ENCODE measurements around the gene TEX29. TPM values are rescaled to one million over a fixed set of nuclear protein-coding genes. Genes with fewer than 3 reads are reported as not detected.

TEX29 gene
- total and polyA plus RNA-seq, 2 of the 4 experiments (the other 2 are of a cell fraction): 0.46 TPM; not detected in 1

GRCh38 chr13:111295886-111296285, 24.6 kb upstream of the TEX29 start:
- no peak for ATAC-seq (ENCODE audit: low read depth)
- in situ Hi-C loops (cut with MboI; ENCODE audit: low sequenced_read_pairs): no loop called here
- CTCF ChIA-PET: interaction anchor here (0.6 kb wide), 1 partner anchor 9 kb away, joined by 3 read pairs; no protein-coding TSS in a partner anchor

More at GRCh38 chr13:111295886-111296285, 24.6 kb upstream of the TEX29 start:
- H3K4me3 ChIP-seq (ENCODE audit: insufficient read depth, low read depth, low read length): no peak overlapping the region
- H4K91ac ChIP-seq (ENCODE audit: insufficient read depth, low read depth, low read length): no peak overlapping the region
- H2BK5ac ChIP-seq (ENCODE audit: low read depth, low read length, poor library complexity, severe bottlenecking): no peak overlapping the region
- no peak for DNase-seq
- no peak overlapping the region for H3K14ac ChIP-seq (replicated peaks; ENCODE audit: low read depth, low read length)
- no peaks in the 10 kb centered on the region for H3K27me3 ChIP-seq (ENCODE audit: control insufficient read depth, insufficient read depth, low read length)
- peaks cover 5% of the 10 kb centered on the region; the same call in 1 of the 2 replicates for H3K9me1 ChIP-seq (ENCODE audit: insufficient read depth, low read length)
- H3K23ac ChIP-seq (ENCODE audit: low read depth, low read length): no peak overlapping the region
- peaks cover 13 to 15% of the 10 kb centered on the region in 2 experiments; a peak in 1 of 4 replicates for H3K79me1 ChIP-seq (ENCODE audit: low read depth in 1 of 2, low read length in 2 of 2)
- BruUV-seq (replicated peaks): no TSS peak
- no peak overlapping the region for H2BK20ac ChIP-seq (ENCODE audit: low read depth, low read length)
- dilution Hi-C loops (cut with HindIII; ENCODE audit: low sequenced_read_pairs, unreplicated experiment) (no loop called here), intact Hi-C loops (cut with micrococcal nuclease) (no loop called here)
- H2AK9ac ChIP-seq (replicated peaks; ENCODE audit: low read depth, low read length, poor library complexity): no peak overlapping the region
- H3K4me1 ChIP-seq (ENCODE audit: control insufficient read depth, insufficient read depth, low read length): no peaks in the 10 kb centered on the region
- no peak overlapping the region for H2BK120ac ChIP-seq (ENCODE audit: low read depth, low read length)
- no peak overlapping the region for H2AFZ ChIP-seq (replicated peaks; ENCODE audit: low read length, poor library complexity)
- POLR2A ChIA-PET (ENCODE audit: unreplicated experiment): no interaction called here
- no peak overlapping the region for H3K9ac ChIP-seq (ENCODE audit: low read depth, low read length)
- WGBS, 2 experiments (ENCODE audit: extremely low coverage in 2 of 2, insufficient read length in 1 of 2): 96% methylated on average over 4 of the region's 9 CpGs; no CpG with 5 or more reads in 1 of the 2 experiments
- no peak overlapping the region for H3K27ac ChIP-seq (ENCODE audit: insufficient read depth, low read length)
- H3K4me2 ChIP-seq (ENCODE audit: low read depth, low read length): no peak overlapping the region
- no peak overlapping the region for H3K56ac ChIP-seq (ENCODE audit: extremely low read depth, insufficient read depth, low read length)
- no peak overlapping the region for H2AK5ac ChIP-seq (ENCODE audit: low read depth, low read length)
- H3K36me3 ChIP-seq (ENCODE audit: control insufficient read depth, insufficient read depth, low read length): peaks cover 29% of the 10 kb centered on the region
- H4K5ac ChIP-seq (ENCODE audit: low read depth, low read length): no peak overlapping the region
- H3K18ac ChIP-seq (ENCODE audit: low read depth, low read length): no peak overlapping the region
- H3K4ac ChIP-seq (ENCODE audit: low read depth, low read length): no peak overlapping the region
- no peak overlapping the region for H2BK15ac ChIP-seq (ENCODE audit: low read depth, low read length)
- no peaks in the 10 kb centered on the region for H4K20me1 ChIP-seq (ENCODE audit: insufficient read depth, low read length)
- TF ChIP-seq, protein P1, sequence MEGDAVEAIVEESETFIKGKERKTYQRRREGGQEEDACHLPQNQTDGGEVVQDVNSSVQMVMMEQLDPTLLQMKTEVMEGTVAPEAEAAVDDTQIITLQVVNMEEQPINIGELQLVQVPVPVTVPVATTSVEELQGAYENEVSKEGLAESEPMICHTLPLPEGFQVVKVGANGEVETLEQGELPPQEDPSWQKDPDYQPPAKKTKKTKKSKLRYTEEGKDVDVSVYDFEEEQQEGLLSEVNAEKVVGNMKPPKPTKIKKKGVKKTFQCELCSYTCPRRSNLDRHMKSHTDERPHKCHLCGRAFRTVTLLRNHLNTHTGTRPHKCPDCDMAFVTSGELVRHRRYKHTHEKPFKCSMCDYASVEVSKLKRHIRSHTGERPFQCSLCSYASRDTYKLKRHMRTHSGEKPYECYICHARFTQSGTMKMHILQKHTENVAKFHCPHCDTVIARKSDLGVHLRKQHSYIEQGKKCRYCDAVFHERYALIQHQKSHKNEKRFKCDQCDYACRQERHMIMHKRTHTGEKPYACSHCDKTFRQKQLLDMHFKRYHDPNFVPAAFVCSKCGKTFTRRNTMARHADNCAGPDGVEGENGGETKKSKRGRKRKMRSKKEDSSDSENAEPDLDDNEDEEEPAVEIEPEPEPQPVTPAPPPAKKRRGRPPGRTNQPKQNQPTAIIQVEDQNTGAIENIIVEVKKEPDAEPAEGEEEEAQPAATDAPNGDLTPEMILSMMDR (conservative IDR thresholded peaks at IDR 0.05; ENCODE audit: low read depth, low read length): no peak
- TF ChIP-seq MAZ (IDR thresholded peaks at IDR 0.05; ENCODE audit: borderline replicate concordance, low read depth, low read length): no peak
- TF ChIP-seq BHLHE40 (IDR thresholded peaks at IDR 0.05; ENCODE audit: low read depth, low read length): no peak
- H3K9me3 ChIP-seq (ENCODE audit: control insufficient read depth, insufficient read depth, low read length): no peaks in the 10 kb centered on the region
- no peak overlapping the region for H4K8ac ChIP-seq (ENCODE audit: low read depth in 2 of 2, low read length in 2 of 2)

All from IMR-90 (cell line).